ENCODE measurements around the gene C14orf39.
A peak's percentile ranks its signal among the peaks of the same experiment; 100 is the strongest.

Gene C14orf39, protein sequence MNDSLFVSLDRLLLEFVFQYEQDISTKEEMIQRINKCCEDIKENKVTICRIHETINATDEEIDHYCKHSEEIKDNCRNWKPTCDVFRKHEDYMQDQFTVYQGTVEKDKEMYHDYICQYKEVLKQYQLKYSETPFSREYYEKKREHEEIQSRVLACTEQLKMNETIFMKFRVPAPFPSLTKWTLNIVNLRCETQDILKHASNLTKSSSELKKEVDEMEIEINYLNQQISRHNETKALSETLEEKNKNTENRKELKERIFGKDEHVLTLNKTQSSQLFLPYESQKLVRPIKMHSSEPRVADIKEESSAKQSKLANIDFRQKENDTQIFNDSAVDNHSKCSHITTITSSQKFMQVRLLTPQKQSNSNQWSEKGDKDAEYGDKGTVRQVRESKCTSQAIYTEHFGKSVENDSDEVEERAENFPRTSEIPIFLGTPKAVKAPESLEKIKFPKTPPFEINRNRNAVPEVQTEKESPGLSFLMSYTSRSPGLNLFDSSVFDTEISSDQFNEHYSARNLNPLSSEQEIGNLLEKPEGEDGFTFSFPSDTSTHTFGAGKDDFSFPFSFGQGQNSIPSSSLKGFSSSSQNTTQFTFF

DNA sequence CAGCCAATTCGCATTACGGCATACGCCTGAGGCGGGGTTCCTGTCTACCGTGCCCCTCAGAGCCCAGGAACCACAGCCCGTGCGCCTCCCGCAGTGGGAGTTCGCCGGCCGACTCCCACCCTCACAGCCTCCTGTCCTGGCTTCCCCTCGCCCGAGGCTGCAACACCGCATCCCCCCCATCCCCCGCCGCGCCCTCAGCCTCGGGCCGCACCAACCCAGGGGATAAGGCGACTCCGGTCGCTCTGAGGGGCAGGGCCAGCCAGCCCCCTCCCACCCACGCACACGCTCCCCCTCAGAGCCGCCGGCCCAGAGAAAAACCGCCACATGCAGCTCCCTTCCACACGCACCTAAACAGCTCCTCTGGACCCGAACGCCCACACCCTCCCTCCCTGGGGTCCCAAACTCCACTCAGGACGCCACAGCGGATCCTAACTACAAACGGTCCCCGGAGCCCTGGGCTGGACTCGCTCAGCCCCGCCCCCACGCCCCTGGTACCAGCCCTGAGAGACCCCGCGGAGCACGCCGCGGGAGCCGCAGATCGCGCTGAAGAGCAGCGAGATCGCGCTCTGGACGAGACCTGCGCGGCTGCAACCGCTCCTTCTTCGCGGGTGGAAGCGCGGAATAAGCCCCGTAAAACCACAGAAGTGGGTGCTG lies at the start of gene C14orf39:
TSS of gene C14orf39 (minus strand) at position 466 of the 654 bp plus-strand sequence. CDS start 985 bp downstream, outside the sequence.
- DNase-seq = peak; percentile 85

DNA sequence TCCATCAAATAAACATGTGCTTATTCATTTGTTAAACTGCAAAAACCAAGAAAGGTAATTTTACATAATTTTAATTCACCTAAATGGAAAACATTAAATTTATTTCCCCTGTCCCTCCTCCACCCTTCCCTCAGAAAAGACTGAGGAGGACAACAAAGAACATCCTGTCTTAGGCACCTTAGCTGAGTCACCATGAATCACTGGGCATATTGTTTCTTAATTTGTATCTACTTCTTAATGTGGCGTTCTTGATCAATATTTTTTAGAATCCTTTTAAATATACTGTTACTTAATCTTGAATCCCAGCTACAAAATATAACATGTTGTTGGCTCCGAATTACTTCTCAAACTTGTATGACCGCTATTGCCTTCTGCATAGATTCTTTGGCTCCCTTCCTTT lies 46.6 kb upstream of the C14orf39 start:
- DNase-seq = no peak

DNA sequence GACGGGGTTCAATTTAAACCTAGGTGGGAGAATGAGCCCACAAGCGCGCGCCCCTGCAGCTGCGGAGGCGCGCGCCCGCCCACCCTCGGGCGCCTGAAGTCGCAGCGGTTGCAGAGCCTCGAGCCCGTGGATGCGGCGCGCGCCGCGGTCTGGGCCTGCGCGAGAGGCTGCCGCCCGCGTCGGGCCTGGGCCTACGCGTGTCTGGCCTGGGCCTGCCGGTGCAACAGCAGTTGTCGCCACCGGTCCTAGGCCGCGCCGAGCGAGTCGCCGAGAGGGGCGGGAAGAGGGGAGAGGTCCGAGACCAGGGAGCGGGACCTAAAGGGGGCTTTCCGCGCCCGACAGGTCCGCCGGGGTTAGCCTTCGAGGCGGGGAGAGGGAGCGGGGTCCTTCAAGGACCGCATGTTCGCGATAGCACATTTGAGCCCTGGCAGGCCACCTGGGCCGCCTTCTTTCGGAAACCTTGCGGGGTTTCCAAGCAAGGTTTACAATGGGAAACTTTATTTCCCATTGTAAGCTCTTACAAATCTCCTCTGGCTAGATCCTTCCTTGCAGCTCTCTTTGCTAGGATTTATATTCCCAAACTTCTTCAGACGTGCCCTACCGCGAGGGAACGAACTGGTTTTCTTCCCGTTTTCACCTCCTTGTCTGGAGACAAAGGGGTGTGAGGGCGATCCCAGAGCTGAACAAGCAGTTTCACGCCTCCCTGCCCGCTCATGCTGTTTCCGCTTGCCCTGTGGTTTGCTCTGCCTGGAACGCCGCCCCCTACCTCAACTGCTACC lies 29.8 kb upstream of the C14orf39 start:
- DNase-seq = no peak

DNA sequence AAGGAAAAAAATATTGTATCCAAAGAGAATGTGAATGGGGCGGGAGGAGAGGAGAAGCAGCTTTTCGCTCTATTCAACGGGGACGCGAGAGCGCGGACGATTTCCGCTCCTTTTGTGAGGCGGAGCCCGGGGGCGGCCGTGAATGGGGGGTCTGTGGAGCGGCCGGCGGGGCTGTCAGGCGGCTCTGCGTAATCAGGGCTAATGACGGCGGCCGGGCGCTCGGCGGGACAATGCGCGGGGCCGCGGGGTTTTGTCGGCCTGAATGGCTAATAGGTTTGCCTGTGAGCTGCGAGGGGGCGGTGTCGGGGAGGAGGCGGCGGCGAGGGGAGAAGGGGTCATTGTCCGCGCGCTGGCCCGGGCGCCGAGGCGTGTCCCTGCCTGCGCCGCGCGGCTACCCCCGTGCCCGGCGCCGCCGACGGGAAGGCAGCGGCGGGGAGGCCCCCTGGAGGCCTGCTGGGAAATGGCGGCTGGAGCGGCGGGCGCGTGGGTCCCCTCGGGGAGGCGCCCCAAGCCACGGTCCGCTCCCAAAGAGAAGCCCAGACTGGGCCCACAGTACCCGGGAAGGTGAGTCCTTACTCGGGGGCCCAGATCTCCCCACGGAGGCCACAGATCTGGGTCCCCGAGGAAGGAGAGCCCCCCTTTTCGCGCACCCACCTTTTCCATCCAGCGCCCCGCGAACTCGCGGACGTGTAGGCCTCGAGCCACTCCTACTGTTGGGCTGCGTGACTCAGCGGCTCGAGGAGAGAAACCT lies 29.1 kb upstream of the C14orf39 start:
- peak; percentile 76 for DNase-seq

DNA sequence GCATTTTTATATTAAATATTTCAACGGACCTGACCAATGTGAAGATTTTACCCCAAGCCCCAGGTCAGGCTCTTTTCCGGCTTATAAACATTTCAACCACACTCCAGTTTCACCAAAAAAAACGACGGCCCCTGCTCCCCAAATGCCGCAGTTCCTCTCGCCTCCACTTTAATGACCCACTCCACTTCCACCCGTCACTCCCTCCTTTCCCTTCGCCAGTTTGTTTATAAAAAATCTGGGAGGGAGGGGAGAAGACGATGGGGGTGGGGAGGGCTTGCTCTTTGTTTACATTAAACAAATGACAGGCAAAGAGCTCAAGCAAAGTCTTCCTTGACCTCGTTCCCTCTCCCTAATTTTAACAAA lies 28.5 kb upstream of the C14orf39 start:
- peak; percentile 62 for DNase-seq

DNA sequence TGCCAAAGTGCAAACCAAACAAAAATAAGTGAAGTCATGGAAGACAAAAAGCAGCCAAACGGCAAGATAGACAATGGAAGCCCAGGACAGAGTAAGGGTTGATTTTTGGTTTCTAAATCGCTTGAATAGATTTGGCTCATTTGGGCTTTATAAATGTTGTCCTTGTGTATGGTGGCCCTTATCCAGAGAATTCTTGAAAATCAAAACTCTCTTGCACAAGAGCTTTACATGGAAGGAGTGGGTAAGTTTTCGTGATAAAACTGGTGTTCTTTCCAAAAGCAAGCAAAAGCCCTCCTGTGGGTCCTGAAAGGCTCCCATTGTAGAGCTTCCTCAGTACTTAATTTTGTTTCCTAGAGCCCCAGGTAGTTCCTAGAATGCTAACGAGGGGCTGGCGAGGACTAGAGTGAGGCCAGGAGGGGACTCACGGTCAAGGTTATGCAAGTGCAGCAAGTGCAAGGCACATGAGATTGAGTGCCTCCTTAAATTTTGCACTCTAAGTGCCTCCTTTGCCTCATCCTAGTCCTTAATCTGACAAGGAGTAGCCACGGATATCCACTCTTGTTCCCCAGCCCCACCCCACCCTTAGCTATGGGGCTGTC lies 27.2 kb upstream of the C14orf39 start:
- no peak for DNase-seq

DNA sequence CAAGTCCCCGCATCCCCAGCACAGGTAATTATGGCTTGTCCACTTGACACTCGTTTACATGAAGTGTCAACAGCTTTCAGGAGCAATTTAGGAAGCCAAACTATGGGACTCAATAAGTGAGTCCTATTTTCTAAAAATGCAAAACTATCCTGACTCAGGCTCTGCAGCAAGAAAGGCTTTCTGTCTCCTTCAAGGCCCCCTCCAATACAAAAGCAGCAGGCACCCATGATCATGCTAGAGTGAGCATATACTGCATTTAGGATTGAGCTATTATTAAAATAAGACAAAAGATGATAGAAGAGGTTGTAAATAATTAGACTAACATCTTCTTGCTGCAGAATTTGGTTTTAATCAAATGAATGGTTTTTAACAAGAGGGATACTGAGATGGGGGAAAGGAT lies 26.3 kb upstream of the C14orf39 start:
- DNase-seq = no peak

DNA sequence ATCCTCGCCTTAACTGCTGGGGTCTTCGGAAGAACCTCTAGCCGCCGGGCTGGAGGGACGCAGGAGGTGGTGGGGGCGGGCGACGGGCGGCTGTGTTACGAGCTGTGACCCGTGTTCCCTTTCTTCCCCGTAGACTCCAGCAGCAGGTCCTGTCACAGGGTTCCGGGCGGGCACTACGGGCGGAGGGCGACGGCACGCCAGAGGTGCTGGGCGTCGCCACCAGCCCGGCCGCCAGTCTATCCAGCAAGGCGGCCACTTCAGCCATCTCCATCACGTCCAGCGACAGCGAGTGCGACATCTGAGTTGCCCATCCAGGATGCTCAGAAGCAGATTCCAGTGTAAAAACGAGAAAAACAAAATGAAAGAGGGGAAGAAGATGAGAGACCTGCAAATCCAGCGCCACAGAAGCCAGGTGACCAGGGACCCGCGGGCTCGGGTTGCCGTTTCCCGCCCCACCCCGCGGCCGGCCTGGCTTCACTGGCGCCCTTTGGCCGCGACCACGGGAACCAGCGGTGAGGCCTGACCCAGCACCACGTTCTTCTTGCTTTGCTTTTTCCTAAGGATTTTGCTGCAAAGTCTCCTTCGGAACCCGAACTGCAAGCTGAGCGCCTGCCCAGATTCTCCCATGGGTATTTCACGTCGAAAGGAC lies 25.2 kb upstream of the C14orf39 start:
- no peak for DNase-seq

DNA sequence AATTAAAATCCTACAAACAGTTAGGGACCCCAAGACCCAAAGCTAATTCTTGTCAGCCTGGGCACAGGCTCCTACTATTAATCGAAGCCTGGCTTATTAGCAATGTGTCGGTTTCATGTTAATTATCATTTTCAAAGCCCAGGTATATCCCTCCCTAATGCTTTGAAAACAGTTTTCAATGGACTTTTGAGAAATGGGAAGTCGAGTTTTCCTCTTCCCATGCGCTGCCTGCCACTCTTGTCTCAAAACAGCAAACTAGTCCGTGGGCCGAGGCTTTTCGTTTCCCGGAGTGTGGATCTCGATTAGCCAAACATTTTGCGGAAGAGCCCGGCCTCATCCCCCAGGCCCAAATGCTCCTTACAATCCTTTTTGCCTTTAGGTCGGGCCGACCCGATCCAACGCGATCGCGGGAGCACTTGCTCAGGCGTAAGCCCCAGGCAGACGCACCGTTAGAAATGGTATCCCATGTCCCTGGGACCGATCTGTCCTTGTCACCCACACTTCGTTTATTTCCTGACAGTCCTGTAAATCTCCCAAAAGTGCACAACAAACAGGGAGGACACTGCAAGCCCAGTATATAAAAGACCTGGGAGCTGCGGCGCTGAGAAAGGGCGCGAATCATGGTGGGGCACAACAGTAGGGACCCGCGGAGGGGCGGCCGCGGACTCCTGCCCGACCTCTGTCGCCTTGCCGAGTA lies 24.5 kb upstream of the C14orf39 start:
- no peak for DNase-seq

DNA sequence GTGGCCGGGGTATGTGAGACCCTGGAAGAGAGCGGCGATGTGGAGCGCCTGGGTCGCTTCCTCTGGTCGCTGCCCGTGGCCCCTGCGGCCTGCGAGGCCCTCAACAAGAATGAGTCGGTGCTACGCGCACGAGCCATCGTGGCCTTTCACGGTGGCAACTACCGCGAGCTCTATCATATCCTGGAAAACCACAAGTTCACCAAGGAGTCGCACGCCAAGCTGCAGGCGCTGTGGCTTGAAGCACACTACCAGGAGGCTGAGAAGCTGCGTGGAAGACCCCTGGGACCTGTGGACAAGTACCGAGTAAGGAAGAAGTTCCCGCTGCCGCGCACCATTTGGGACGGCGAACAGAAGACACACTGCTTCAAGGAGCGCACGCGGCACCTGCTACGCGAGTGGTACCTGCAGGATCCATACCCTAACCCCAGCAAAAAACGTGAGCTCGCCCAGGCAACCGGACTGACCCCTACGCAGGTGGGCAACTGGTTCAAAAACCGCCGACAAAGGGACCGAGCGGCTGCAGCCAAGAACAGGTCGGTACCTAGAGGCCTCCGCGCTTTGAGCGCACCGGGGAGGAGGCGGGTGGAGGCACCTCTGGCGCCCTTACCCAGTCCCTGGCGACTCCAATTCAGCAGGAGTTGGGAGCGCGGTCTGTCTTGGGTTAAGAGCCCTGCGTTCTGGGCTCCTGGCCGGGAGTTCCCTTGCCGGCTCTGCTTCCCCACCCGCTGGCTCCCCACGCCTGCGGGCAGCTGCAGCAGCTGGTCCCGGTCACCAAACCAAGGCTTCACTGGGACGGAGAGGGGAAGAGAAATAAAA lies 23.8 kb upstream of the C14orf39 start:
- DNase-seq = peak; percentile 53

DNA sequence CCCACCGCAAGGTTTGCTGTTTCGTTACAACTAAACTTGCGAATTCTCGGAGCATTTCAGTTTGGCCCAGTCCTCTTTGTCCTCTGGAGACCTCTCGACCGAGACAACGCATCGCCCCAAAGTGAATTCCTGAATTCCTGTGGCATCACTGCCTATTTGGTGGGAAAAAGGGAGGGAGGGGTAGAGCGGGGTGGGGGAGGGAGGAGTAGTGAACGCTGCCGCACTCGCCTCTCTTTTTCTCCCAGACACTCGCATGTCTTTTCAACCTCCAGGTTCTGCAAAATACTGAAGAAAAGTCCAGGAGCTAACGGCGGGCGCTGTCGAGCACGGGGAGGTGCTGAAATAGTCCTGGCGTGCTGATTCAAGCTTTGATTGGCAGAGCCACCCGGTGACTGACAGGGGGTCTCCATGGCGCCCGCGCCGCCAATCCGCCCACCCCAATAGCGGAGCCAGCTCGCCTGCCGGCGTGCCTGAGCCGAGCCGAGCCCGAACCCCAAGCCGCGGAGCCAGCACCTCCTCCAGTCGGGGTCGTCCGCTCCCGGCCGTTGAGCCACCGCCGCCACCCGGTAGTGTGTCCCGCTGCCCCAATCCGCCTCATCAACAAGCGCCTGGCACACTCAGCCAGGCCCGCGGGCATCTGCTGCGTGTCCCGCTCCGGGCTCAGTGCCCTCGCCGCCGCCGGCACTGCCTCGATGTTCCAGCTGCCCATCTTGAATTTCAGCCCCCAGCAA lies 23.0 kb upstream of the C14orf39 start, which contains the start of gene SIX6:
TSS of gene SIX6 (plus strand) at position 440 of the 731 bp plus-strand sequence. CDS start at position 693, 253 bp downstream.
- DNase-seq = peak; percentile 58

DNA sequence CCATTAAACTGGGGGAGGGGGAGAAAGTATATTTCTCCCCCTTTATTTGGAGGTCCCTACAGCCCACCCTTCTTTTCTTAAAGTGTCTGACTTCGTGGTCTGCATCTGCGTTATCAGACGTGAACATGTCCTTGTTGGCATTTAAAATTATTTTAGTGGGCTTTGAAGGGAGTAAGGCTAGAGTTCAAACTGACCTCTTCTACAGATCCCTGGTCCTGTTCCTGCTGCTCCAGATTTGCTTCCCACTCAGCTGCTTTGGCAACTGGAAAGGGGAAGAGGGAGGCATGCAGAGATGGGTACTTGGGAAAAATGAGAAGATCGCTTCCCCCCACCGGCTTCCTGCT lies 22.5 kb upstream of the C14orf39 start:
- no peak for DNase-seq

DNA sequence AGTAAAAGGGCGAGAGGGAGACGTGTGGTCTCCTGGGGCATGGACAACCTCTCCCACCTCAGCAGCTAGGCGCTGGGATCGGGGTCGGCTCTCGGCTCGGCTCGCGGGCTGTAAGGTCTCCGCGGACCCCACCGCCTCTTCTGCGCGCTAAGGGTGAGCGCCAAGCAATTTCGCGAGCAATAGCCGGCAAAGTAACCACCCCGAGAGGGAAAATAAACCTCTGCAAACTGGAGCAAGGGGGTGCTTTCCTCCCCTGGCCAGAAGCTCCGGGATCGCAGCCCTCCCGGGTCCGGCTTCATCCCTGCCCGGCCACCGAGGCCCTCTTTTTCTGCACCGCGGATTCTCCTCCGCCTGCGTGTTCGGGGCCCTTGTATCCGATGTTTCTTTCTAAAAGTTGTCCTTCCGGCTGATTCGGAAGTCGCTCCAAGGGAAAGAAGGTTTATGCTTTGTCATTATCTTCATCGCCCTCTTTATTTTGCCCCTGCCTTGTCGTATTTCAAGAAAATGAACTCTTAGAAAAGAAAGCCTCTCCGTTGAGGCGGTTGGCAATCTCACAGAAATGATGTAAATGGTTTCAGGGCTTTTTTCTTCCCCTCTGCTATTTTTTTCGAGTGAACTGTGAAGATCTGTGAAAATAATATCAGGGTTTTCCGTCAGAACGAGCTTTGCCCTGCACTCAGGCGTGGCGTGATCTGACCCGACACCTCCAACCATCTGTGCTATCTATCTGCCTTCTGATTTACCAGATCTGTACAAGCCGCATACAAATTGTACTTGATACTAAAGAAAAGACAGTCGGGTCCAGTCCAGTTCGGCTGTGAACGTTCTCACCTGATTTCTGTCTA lies 21.3 kb upstream of the C14orf39 start:
- no peak for DNase-seq

DNA sequence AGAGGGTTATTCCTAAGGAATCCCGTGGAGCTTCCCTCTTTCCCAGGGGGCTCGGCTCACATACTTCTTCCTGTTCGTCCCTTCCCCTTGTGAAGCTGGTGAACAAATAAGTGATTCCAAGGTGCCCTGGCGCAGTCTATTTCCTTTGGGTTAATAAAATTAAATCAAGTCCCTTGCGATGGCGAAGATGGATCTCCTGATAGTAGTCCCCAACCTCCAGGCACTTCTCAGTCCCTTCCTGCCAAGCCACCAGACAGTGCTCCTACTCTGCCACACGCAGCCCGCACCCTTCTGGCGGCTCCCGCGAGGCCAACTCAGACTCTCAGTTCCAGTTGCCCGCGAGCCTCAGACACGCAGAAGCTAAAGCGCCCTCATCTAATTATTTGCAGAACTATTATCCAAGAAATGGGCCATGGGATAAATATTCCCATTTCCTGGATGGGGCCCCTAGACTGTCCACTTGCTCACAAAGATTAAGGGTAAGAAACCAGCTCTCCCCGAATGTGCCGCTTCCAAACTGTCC lies 20.7 kb upstream of the C14orf39 start:
- no peak for DNase-seq

DNA sequence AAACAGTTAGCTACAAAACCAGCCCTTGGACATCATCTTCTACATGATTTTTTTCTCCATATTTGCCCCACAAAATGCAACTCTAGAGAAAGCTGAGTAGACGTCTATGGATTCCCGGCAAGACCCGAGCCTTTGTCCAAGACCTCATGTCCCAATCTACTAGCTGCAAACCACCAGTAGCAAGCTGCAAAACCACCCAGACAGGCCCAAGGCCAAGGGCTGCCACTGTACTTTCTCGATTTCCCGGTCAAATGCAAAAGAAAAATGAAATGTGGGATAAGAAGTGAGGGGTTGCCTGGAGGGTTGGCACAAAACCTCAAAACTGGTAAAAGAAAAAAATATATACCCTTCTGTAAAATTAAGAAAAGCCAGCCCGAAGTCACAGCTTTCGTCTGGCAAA lies 20.1 kb upstream of the C14orf39 start:
- no peak for DNase-seq

DNA sequence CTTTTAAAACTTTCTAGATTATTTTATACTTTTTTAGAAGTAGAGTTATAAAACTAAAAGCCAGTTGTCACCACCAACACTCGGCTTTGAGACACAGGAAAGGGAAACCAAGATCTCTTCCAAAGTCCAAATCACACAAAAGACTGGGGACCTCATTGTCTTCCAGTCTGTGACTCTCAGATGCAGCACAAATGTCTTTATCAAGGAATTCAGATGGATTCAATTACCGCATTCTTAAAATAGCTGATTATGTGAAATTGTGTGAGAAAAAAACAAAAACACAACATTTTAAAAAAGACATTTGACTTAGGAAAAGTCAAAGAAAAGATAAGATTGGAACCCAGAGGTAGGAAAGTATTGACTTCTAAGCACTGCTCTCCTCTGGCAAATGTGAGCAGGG lies 19.6 kb upstream of the C14orf39 start:
- no peak for DNase-seq

DNA sequence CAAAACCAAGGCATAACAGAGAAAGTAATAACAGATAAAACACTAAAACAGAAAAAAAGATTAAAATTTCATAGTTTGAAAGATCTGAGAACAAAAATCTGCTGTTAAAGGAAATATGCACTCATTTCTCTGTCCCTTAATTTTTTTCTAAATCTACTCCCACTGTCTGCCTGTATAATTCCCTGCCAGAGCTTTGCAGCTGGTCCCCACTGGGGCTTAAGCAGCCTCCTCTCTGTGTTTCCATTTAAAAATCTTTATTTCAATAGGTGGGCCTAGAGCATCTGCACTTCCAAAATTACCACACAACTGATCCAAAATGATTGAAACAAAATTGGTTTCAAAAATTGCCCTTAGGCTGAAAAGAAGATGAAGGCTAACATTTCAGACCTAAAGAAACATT lies 16.7 kb upstream of the C14orf39 start:
- DNase-seq = no peak

DNA sequence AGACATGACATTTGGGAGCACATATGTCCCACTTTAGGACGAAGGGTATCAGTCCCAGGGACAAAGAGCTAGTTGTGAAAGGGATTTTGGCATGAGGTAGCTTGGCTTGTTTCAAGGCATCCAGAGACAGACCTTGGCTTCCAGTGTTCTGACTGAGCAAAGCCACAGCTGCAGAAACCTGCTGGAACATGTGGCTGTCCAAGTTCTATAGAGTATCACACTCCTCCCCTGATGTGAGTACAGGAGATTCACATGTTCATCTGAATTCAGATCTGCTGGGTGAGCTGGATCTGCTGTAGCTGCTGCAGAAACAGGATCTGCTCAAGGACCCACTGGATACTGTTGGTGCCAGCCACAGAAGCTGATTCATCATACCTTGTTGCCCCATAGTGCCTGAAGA lies 10.1 kb upstream of the C14orf39 start:
- DNase-seq = no peak
